Thyroid gland (tissue), 4 donors: ENCODE data around the gene APOC4.

Experiments used
- POLR2A ChIP-seq, 2 donors: fragments of 450-650 bp; IDR thresholded peaks; one replicate each; pipeline ENCODE4 v1.6.1; 2017; ENCODE audit warnings: antibody characterized with exemption in 2 of 2, mild to moderate bottlenecking in 2 of 2, moderate library complexity in 1 of 2
- TF ChIP-seq, protein P1 (sequence below), 6 experiments: fragments of 200-600 bp in 3 of 6; fragments of 450-650 bp in 3 of 6; sonication (generic) in 3 of 6; IDR thresholded peaks; one replicate each; pipeline ENCODE4 v1.5.1; 2016 to 2019; ENCODE audit warnings: antibody characterized with exemption in 6 of 6, mild to moderate bottlenecking in 2 of 6, inconsistent platforms in 1 of 6, moderate library complexity in 1 of 6

DNA sequence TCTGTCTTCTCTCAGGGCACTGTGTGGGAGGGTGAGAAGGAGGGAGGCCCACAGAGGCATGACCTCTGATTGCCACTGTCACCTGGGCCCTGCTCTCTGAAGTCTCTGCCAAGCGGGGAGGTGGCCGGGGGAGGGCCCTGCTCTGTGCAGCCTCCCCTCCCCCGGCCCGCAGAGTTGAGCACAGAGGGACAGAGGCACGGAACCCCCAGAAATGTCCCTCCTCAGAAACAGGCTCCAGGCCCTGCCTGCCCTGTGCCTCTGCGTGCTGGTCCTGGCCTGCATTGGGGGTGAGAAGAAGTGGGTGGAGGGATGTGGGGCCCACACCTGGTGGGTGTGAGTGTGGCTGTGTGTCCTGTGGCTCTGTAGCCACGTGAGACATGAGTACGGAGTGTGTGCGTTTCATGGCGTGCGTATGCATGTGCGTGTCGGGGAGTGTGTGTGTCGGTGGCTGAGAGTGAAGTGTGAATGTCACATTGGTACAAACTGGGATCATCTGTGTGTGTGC lies at the start of gene APOC4:
- no peak for TF ChIP-seq POLR2A (IDR thresholded peaks at IDR 0.05)
- TF ChIP-seq, protein P1, sequence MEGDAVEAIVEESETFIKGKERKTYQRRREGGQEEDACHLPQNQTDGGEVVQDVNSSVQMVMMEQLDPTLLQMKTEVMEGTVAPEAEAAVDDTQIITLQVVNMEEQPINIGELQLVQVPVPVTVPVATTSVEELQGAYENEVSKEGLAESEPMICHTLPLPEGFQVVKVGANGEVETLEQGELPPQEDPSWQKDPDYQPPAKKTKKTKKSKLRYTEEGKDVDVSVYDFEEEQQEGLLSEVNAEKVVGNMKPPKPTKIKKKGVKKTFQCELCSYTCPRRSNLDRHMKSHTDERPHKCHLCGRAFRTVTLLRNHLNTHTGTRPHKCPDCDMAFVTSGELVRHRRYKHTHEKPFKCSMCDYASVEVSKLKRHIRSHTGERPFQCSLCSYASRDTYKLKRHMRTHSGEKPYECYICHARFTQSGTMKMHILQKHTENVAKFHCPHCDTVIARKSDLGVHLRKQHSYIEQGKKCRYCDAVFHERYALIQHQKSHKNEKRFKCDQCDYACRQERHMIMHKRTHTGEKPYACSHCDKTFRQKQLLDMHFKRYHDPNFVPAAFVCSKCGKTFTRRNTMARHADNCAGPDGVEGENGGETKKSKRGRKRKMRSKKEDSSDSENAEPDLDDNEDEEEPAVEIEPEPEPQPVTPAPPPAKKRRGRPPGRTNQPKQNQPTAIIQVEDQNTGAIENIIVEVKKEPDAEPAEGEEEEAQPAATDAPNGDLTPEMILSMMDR (IDR thresholded peaks at IDR 0.05), result no peak
